Measurements from ENCODE around the gene ATRIP.

ATRIP gene

GRCh38 chr3:48429960-48430707, 16.4 kb upstream of the ATRIP start, which contains the start of gene PLXNB1 (continued):
- TF ChIP-seq ZNF488 (tag by site-specific recombination; IDR thresholded peaks at IDR 0.05) (no peak), HOXC10 (CRISPR knock-in tag; IDR thresholded peaks at IDR 0.05) (no peak), ZFP3 (tag by site-specific recombination; IDR thresholded peaks at IDR 0.05; ENCODE audit: low read depth) (no peak), ZBTB20 (tag by site-specific recombination; IDR thresholded peaks at IDR 0.05) (peak; percentile 94), KLF16 (tag by site-specific recombination; IDR thresholded peaks at IDR 0.05) (peak; percentile 53; the same call in 1 of the 2 replicates), ZNF629 (tag by site-specific recombination; IDR thresholded peaks at IDR 0.05) (peak; percentile 79), ZNF843 (tag by site-specific recombination; IDR thresholded peaks at IDR 0.05) (0 out of 2 replicates have a peak, but pooled peaks have one; percentile 40), ZNF391 (tag by site-specific recombination; IDR thresholded peaks at IDR 0.05; ENCODE audit: borderline replicate concordance, low read depth) (peak; percentile 80; the same call in 1 of the 2 replicates), ZEB2 (tag by site-specific recombination; IDR thresholded peaks at IDR 0.05) (peak; percentile 69; the same call in 1 of the 2 replicates), ZNF600 (tag by site-specific recombination; IDR thresholded peaks at IDR 0.05) (peak; percentile 97), ZBTB48 (tag by site-specific recombination; IDR thresholded peaks at IDR 0.05) (0 out of 2 replicates have a peak, but pooled peaks have one; percentile 52), ZNF585B (tag by site-specific recombination; IDR thresholded peaks at IDR 0.05) (no peak), ZNF248 (tag by site-specific recombination; IDR thresholded peaks at IDR 0.05) (no peak), ZNF449 (tag by site-specific recombination; IDR thresholded peaks at IDR 0.05) (peak; percentile 33; the same call in 1 of the 2 replicates), PRDM10 (tag by site-specific recombination; IDR thresholded peaks at IDR 0.05) (peak; percentile 91), WT1 (tag by site-specific recombination; IDR thresholded peaks at IDR 0.05) (peak; percentile 66; the same call in 1 of the 2 replicates), PATZ1 (tag by site-specific recombination; IDR thresholded peaks at IDR 0.05) (peak; percentile 97), SP7 (tag by site-specific recombination; IDR thresholded peaks at IDR 0.05) (peak; percentile 73), KLF7 (tag by site-specific recombination; IDR thresholded peaks at IDR 0.05; ENCODE audit: borderline replicate concordance) (peak; percentile 51; the same call in 1 of the 2 replicates), ZIC2 (tag by site-specific recombination; IDR thresholded peaks at IDR 0.05) (peak; percentile 46)
